Measurements from ENCODE around the gene CAP2. TPM values are rescaled to one million over a fixed set of nuclear protein-coding genes. Genes with fewer than 3 reads are reported as not detected.

CAP2 gene
- total RNA-seq, 1 donor from 2014 or later, result 8.5 TPM

DNA sequence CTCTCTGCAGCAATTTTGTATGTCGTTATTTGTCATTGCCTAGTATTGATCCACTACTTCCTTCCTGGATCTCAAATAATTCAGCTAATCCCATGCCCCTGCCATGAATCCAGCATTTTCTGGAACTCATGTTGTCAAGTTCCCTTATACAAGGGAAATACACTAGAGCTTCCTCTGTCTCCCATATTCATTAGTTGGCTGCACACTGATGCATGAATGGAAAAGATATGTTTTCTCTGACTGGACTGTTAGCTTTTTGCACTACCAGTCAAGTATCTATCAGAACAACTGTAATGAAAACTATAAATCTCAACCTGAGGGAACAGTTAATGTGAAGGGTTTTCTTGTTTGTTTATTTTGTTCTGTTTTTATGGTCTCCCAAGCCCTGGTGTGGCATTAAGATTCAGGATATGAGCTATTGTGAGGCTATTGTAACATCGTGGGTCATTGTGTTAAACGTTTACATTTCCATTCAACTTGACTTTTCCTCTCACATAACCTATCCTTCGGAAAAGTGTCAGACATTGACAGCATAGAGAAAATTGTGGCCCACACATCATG, 104.2 kb downstream of the CAP2 start:
- Histone ChIP-seq H3K27me3 (ENCODE audit: control insufficient read depth, insufficient read depth, low read length) (no peaks in the 10 kb centered on the region), H3K36me3 (ENCODE audit: control insufficient read depth, insufficient read depth, low read length) (no peaks in the 10 kb centered on the region), H3K4me3 (ENCODE audit: low read depth, low read length) (no peak overlapping the region)
- DNase-seq (ENCODE audit: low read depth), result no peak
- no peak for TF ChIP-seq CTCF (IDR thresholded peaks at IDR 0.05; ENCODE audit: insufficient read depth, low read length, poor library complexity, severe bottlenecking)

DNA sequence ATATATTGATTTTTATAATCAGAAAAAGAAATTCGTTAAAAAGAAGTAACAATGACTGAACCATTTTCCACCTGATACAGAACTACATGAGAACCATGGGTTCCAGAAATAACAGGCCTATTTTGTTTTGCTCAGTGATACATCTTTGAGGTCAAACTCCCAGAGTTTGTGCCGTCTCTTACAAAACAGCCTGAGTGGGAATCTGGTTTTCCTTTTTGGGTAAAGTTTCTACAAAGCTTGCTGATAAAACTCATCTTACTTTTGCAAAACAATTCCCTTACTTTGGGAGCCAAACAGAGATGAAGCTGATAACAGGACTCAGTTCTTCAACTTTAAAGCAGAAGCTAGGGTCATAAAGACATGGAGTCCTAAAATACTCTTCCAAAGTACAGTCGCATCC, 108.0 kb downstream of the CAP2 start:
- TF ChIP-seq CTCF (IDR thresholded peaks at IDR 0.05; ENCODE audit: insufficient read depth, low read length, poor library complexity, severe bottlenecking), result no peak
- Histone ChIP-seq H3K36me3 (ENCODE audit: control insufficient read depth, insufficient read depth, low read length) (no peaks in the 10 kb centered on the region), H3K27me3 (ENCODE audit: control insufficient read depth, insufficient read depth, low read length) (no peaks in the 10 kb centered on the region), H3K4me3 (ENCODE audit: low read depth, low read length) (no peak overlapping the region)
- no peak for DNase-seq (ENCODE audit: low read depth)

DNA sequence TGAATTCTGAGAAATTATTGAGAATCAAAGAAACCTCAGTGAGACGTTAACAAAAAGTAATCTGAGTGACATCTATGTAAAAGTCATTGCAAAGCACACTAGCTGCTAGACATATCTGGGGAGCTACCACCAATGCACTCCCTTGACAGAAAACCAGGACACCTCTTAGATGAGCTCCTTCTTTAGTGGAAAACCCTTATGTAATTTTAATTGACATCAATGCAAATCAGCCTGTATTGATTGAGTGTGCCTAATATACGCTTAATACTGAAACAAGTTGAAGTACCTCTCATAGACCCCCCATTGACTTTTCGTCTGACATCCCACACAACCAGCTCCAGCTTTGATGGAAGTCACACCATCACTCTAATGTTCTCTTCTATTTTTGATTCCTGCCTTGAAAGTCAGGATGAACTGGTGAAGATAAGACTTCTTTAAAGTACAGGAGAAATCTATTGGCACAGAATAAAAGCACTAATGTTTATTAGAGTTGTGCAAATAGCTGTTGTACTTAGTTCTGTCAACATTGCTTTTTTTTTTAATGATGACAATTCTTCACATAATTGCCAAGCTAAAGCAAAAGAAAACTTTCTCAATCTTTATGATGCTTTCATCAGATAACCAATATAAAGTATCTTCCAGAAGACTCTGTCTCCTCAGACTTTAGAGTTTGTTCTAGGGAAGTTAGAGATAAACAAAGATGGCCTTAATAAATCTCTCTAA, 108.7 kb downstream of the CAP2 start:
- no peak for TF ChIP-seq CTCF (IDR thresholded peaks at IDR 0.05; ENCODE audit: insufficient read depth, low read length, poor library complexity, severe bottlenecking)
- Histone ChIP-seq H3K4me3 (ENCODE audit: low read depth, low read length) (no peak overlapping the region), H3K36me3 (ENCODE audit: control insufficient read depth, insufficient read depth, low read length) (no peaks in the 10 kb centered on the region), H3K27me3 (ENCODE audit: control insufficient read depth, insufficient read depth, low read length) (no peaks in the 10 kb centered on the region)
- no peak for DNase-seq (ENCODE audit: low read depth)

- H3K27me3 ChIP-seq (ENCODE audit: control insufficient read depth, insufficient read depth, low read length), result no peaks in the 10 kb centered on the region
- no peak overlapping the region for H3K4me3 ChIP-seq (ENCODE audit: low read depth, low read length)
- no peaks in the 10 kb centered on the region for H3K36me3 ChIP-seq (ENCODE audit: control insufficient read depth, insufficient read depth, low read length)
- TF ChIP-seq CTCF (IDR thresholded peaks at IDR 0.05; ENCODE audit: insufficient read depth, low read length, poor library complexity, severe bottlenecking), result no peak
- no peak for DNase-seq (ENCODE audit: low read depth)
These were observed 109.7 kb downstream of the CAP2 start for GRCh38 chr6:17503051-17503450.

- no peak for TF ChIP-seq CTCF (IDR thresholded peaks at IDR 0.05; ENCODE audit: insufficient read depth, low read length, poor library complexity, severe bottlenecking)
- Histone ChIP-seq H3K27me3 (ENCODE audit: control insufficient read depth, insufficient read depth, low read length) (no peaks in the 10 kb centered on the region), H3K36me3 (ENCODE audit: control insufficient read depth, insufficient read depth, low read length) (no peaks in the 10 kb centered on the region), H3K4me3 (ENCODE audit: low read depth, low read length) (no peak overlapping the region)
- no peak for DNase-seq (ENCODE audit: low read depth)
These were observed 110.6 kb downstream of the CAP2 start for GRCh38 chr6:17504005-17504404.

DNA sequence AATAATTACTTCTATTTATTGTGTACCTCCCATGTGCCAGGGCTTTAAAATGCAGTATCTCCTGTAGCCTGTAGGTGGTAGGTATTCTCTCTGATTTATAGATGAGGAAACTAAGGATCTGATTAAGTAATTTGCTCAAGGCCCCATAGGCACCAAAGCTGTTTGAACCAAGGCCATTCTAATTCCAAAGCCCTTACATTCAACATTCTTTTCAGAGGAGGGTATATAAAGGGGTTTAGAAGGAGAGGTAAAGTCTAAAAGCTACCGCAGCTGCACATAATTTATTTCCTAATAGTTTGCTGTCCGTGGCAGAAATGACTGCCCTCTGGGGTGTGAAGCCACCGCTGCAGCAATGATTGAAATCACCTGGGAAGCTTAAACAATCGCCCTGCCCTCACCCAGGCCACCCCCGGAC, 111.7 kb downstream of the CAP2 start:
- Histone ChIP-seq H3K36me3 (ENCODE audit: control insufficient read depth, insufficient read depth, low read length) (no peaks in the 10 kb centered on the region), H3K4me3 (ENCODE audit: low read depth, low read length) (no peak overlapping the region), H3K27me3 (ENCODE audit: control insufficient read depth, insufficient read depth, low read length) (no peaks in the 10 kb centered on the region)
- DNase-seq (ENCODE audit: low read depth), result no peak
- peak; percentile 39 for TF ChIP-seq CTCF (IDR thresholded peaks at IDR 0.05; ENCODE audit: insufficient read depth, low read length, poor library complexity, severe bottlenecking)
